GM12801 (cell line): Measurements from ENCODE around the gene CHAT.

Experiments
- TF ChIP-seq, protein P1 (sequence below): IDR thresholded peaks from one replicate; pipeline ENCODE4 v1.5.1; 2011; ENCODE audit warnings: control low read depth; ENCODE audit not compliant: insufficient read length; ENCODE audit errors: extremely low read depth

CHAT gene

DNA sequence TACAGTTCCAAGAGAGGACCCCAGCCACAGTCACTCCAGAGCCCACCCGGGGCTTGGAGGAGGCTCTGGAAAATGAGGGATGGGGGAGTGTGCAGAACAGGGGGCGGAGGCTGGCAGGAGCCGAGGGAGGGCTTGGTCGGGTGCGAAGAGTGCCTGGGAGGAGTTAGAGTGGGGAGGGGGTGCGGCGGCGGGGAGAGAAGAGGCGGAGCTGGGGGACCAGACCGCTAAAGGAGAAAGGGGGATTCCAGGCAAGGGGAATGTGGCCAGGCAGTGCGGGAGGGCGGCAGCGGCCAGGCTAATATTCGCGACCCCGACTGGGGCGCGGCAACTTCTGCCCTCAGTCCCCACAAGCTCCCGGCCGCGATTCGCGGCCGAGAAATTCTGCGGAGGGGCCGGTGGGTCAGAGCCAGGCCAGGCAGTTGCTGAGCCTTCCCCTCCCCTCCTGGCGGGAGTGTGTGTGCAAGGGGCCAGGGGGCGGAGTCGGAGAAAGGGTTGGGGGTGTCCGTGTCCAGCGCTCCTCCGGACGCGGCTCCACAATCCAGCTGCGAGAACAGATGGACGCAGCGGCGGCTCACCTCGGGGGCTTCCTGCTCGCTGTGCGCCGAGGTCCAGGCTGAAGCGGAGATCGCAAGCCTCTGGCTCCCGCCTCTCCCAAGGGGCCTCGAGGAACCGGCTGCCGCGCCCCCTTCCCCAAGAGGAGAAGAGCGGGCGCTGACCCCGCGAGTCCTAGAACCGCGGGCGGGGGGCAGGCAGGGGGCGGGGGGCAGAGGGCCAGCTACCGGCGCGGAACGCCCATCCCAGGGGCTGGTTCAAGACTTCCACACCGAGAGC is 4.3 kb upstream of the CHAT start:
- TF ChIP-seq, protein P1, sequence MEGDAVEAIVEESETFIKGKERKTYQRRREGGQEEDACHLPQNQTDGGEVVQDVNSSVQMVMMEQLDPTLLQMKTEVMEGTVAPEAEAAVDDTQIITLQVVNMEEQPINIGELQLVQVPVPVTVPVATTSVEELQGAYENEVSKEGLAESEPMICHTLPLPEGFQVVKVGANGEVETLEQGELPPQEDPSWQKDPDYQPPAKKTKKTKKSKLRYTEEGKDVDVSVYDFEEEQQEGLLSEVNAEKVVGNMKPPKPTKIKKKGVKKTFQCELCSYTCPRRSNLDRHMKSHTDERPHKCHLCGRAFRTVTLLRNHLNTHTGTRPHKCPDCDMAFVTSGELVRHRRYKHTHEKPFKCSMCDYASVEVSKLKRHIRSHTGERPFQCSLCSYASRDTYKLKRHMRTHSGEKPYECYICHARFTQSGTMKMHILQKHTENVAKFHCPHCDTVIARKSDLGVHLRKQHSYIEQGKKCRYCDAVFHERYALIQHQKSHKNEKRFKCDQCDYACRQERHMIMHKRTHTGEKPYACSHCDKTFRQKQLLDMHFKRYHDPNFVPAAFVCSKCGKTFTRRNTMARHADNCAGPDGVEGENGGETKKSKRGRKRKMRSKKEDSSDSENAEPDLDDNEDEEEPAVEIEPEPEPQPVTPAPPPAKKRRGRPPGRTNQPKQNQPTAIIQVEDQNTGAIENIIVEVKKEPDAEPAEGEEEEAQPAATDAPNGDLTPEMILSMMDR, result no peak

GRCh38 chr10:49610114-49610457 is 3.8 kb upstream of the CHAT start, which contains the start of gene SLC18A3:
SLC18A3 (plus strand) TSS chr10:49610310; CDS start chr10:49610741, 431 bp downstream.
- TF ChIP-seq, protein P1, result no peak

DNA sequence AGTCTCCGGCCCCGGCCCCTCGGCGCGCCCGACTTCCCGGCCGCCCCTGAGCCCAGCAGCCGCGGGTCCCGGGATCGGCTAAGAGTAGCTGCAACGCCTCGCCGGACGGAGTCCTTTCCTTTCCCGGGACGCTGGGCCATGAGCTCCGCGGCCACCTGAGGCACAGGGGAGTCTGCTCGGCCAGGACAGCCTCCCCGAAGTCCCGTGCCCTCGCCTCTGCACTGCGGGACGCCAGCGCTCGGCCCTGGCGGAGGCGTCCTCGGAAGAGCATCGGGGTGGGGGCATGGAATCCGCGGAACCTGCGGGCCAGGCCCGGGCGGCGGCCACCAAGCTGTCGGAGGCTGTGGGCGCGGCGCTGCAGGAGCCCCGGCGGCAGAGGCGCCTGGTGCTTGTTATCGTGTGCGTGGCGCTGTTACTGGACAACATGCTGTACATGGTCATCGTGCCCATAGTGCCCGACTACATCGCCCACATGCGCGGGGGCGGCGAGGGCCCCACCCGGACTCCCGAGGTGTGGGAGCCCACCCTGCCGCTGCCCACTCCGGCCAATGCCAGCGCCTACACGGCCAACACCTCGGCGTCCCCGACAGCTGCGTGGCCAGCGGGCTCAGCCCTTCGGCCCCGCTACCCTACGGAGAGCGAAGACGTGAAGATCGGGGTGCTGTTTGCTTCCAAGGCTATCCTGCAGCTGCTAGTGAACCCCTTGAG is 3.2 kb upstream of the CHAT start:
- TF ChIP-seq, protein P1, result no peak

DNA sequence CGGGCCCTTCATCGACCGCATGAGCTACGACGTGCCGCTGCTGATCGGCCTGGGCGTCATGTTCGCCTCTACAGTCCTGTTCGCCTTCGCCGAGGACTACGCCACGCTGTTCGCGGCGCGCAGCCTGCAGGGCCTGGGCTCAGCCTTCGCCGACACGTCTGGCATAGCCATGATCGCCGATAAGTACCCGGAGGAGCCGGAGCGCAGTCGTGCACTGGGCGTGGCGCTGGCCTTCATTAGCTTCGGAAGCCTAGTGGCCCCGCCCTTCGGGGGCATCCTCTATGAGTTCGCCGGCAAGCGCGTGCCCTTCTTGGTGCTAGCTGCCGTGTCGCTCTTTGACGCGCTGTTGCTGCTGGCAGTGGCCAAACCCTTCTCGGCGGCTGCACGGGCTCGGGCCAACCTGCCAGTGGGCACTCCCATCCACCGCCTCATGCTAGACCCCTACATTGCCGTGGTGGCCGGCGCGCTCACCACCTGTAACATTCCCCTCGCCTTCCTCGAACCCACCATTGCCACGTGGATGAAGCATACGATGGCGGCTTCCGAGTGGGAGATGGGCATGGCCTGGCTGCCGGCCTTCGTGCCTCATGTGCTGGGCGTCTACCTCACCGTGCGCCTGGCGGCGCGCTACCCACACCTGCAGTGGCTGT is 2.5 kb upstream of the CHAT start:
- TF ChIP-seq, protein P1, result no peak

DNA sequence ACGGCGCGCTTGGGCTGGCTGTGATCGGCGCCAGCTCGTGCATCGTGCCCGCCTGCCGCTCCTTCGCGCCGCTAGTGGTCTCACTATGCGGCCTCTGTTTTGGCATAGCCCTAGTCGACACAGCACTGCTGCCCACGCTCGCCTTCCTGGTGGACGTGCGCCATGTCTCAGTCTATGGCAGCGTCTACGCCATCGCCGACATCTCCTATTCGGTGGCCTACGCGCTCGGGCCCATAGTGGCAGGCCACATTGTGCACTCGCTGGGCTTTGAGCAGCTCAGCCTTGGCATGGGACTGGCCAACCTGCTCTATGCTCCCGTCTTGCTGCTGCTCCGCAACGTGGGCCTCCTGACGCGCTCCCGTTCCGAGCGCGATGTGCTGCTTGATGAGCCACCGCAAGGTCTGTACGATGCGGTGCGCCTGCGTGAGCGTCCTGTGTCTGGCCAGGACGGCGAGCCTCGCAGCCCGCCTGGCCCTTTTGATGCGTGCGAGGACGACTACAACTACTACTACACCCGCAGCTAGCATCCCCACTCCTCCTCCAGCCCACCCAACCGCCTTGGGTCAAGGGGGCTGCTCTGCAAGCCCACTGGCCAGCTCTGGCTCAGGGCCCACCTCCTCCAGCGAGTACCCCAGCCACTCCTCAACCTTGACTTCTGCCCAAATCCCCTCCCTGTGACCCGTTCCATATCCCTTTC is 1.9 kb upstream of the CHAT start:
- TF ChIP-seq, protein P1, result no peak

- TF ChIP-seq, protein P1, result no peak
These were observed 1.2 kb upstream of the CHAT start for GRCh38 chr10:49612513-49613164.
